ENCODE data around the gene RAPGEF2.

DNA sequence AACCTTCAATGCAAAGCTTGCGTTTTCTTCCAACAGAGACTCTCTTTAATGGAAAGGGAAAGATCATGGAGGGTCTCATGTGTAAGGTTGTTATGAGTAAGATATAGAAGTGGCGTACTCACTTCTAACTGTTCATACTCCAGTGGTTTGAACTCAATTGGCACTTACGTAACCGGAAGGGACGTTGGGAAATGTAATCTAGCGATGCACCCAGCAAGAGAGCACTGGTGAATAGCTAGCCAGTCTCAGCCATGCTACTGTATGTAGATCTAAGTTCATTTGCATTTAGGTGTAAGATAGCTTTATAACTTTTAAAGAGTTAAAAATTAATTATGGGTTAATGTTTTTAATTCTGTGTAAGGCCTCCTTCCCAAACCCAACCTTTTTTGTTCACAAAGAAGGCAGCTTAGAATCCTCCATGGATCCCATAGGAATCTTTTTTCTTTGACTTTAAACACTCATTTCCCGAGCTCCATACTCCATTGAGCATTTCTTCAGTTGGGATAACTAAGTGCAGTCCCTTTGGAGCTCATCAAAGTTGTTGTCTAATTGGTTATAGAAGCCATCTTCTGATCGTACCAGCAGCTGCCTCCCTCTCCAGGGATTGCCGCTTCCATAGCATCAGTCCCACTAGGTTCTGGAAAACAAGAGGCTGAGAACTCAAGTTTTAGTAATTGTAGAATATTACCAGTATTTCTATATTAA lies 191.1 kb downstream of the RAPGEF2 start:
- TF ChIP-seq, protein P1, sequence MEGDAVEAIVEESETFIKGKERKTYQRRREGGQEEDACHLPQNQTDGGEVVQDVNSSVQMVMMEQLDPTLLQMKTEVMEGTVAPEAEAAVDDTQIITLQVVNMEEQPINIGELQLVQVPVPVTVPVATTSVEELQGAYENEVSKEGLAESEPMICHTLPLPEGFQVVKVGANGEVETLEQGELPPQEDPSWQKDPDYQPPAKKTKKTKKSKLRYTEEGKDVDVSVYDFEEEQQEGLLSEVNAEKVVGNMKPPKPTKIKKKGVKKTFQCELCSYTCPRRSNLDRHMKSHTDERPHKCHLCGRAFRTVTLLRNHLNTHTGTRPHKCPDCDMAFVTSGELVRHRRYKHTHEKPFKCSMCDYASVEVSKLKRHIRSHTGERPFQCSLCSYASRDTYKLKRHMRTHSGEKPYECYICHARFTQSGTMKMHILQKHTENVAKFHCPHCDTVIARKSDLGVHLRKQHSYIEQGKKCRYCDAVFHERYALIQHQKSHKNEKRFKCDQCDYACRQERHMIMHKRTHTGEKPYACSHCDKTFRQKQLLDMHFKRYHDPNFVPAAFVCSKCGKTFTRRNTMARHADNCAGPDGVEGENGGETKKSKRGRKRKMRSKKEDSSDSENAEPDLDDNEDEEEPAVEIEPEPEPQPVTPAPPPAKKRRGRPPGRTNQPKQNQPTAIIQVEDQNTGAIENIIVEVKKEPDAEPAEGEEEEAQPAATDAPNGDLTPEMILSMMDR (IDR thresholded peaks at IDR 0.05), result no peak
- TF ChIP-seq ZFX (IDR thresholded peaks at IDR 0.05; ENCODE audit: borderline replicate concordance), result no peak

Data from 22Rv1 (cell line).